K562 (cell line): ENCODE measurements around the gene ENO3. TPM values are rescaled to one million over a fixed set of nuclear protein-coding genes. Genes with fewer than 3 reads are reported as not detected.
A peak's percentile ranks its signal among the peaks of the same experiment; 100 is the strongest.

ENCODE experiments used
- ATAC-seq: fragments of 200-7000 bp; cut with Tn5 transposase; 3 replicates; pipeline ENCODE4 v1.9.1; 2020; ENCODE audit warnings: moderate library complexity
- BruUV-seq: library from RNA; stranded (reverse); fragments of 400-500 nt; replicated peaks from 2 replicates; lab custom pipeline; 2021; lab: Mats Ljungman, UMichigan
- CTCF ChIA-PET: fragments of 300-600 bp; formaldehyde crosslinking; extraction: SDS; loops from one replicate; lab custom pipeline; 2021; ENCODE audit warnings: low intra/inter-chr PET ratio; lab: Yijun Ruan, JAX
- POLR2A ChIA-PET: fragments of 300-600, 350-650 bp; sonication (Branson Sonifier 250); formaldehyde crosslinking; extraction: SDS; loops from one replicate; lab custom pipeline; 2021; ENCODE audit warnings: antibody characterized with exemption, inconsistent platforms; lab: Yijun Ruan, JAX
- DNase-seq, 4 experiments: peaks; one replicate each; pipeline versions ENCODE4 v3.0.0 to v3.0.0-alpha.2; 2011 to 2018; ENCODE audit warnings: low spot score in 3 of 4, mixed read lengths in 3 of 4; ENCODE audit errors: extremely low read depth in 1 of 4
- FAIRE-seq: peaks from 2 replicates; lab custom pipeline; 2011; peaks lifted over from hg19 to GRCh38; lab: Jason Lieb, UNC
- H2AFZ ChIP-seq: 2 replicates; pipeline ENCODE4 v1.6.0; 2011; ENCODE audit warnings: low read depth, low read length, control low read depth, inconsistent platforms
- H3K27ac ChIP-seq: fragments of 200-600 bp; 3 replicates; pipeline ENCODE4 v1.8.0; 2011; ENCODE audit warnings: low read depth, mild to moderate bottlenecking, control low read depth, inconsistent platforms, low read length, moderate library complexity, mixed read lengths; ENCODE audit errors: extremely low read depth
- H3K27me3 ChIP-seq, 2 experiments: fragments of 300-600 bp in 1 of 2; 2 replicates in 1 of 2; 3 replicates in 1 of 2; pipeline versions ENCODE4 v1.6.0 to v1.8.0; 2011; ENCODE audit warnings: inconsistent platforms in 2 of 2, low read length in 2 of 2, mild to moderate bottlenecking in 1 of 2, mixed read lengths in 1 of 2, moderate library complexity in 1 of 2; ENCODE audit not compliant: control insufficient read depth in 2 of 2, insufficient read depth in 2 of 2
- H3K36me3 ChIP-seq: fragments of 300-600 bp; 3 replicates; pipeline ENCODE4 v1.8.0; 2011; ENCODE audit warnings: mild to moderate bottlenecking, low read length, inconsistent platforms; ENCODE audit not compliant: control insufficient read depth, insufficient read depth
- H3K4me1 ChIP-seq, 2 experiments: fragments of 200-600 bp in 1 of 2; replicated peaks in 1 of 2; 2 replicates in 1 of 2; 3 replicates in 1 of 2; pipeline versions ENCODE4 v1.5.1 to v1.8.0; 2011; ENCODE audit warnings: inconsistent platforms in 2 of 2, low read length in 2 of 2, mild to moderate bottlenecking in 1 of 2, mixed read lengths in 1 of 2, moderate library complexity in 1 of 2; ENCODE audit not compliant: control insufficient read depth in 2 of 2, insufficient read depth in 2 of 2
- H3K4me2 ChIP-seq: 2 replicates; pipeline ENCODE4 v1.6.1; 2011; ENCODE audit warnings: low read length, control low read depth, inconsistent platforms, mixed read lengths; ENCODE audit not compliant: insufficient read depth
- H3K4me3 ChIP-seq: fragments of 200-600 bp; sonication (generic), shearing (Covaris generic); 2 replicates; pipeline ENCODE4 v1.5.1; 2016; ENCODE audit warnings: control low read depth, inconsistent platforms
- H3K79me2 ChIP-seq: fragments of 200-600 bp; 3 replicates; pipeline ENCODE4 v1.8.0; 2011; ENCODE audit warnings: low read length, inconsistent platforms; ENCODE audit not compliant: control insufficient read depth, insufficient read depth
- H3K9ac ChIP-seq, 2 experiments: 2 replicates each; pipeline versions ENCODE4 v1.6.0 to v1.6.1; 2011; ENCODE audit warnings: low read depth in 2 of 2, low read length in 2 of 2, control low read depth in 1 of 2, inconsistent platforms in 1 of 2, mild to moderate bottlenecking in 1 of 2, mixed read lengths in 1 of 2; ENCODE audit not compliant: insufficient read depth in 1 of 2
- H3K9me1 ChIP-seq: one replicate; pipeline ENCODE4 v1.6.0; 2011; ENCODE audit warnings: inconsistent platforms, mild to moderate bottlenecking, low read length, moderate library complexity; ENCODE audit not compliant: control insufficient read depth, insufficient read depth
- H3K9me3 ChIP-seq: replicated peaks from 2 replicates; pipeline ENCODE4 v1.5.1; 2011; ENCODE audit warnings: low read depth, low read length, inconsistent platforms; ENCODE audit not compliant: control insufficient read depth, insufficient read depth
- H4K20me1 ChIP-seq: replicated peaks from 2 replicates; pipeline ENCODE4 v1.6.1; 2011; ENCODE audit warnings: low read length, inconsistent platforms, mixed read lengths; ENCODE audit not compliant: control insufficient read depth, insufficient read depth
- ETV1 ChIP-seq: fragments of 450-650 bp; conservative IDR thresholded peaks from 2 replicates; pipeline ENCODE4 v1.6.1; 2016; ENCODE audit warnings: missing genetic modification characterization, control low read depth, low read depth, missing compliant biosample characterization
- FIP1L1 ChIP-seq: fragments of 200-400 bp; formaldehyde crosslinking; IDR thresholded peaks from 2 replicates; pipeline ENCODE4 v1.6.1; 2018; ENCODE audit warnings: mild to moderate bottlenecking, low read depth, low read length; ENCODE audit not compliant: poor library complexity, severe bottlenecking
- FOXK2 ChIP-seq, 2 experiments: fragments of 450-650 bp; IDR thresholded peaks in 1 of 2; conservative IDR thresholded peaks in 1 of 2; 2 replicates each; pipeline ENCODE4 v1.6.1; 2016; ENCODE audit warnings: low read depth in 2 of 2, mild to moderate bottlenecking in 1 of 2
- IFI16 ChIP-seq: fragments of 250-450 bp; sonication (Bioruptor Pico); IDR thresholded peaks from 2 replicates; pipeline ENCODE4 v2.1.2; 2022; ENCODE audit warnings: mild to moderate bottlenecking, inconsistent platforms
- JUND ChIP-seq, 2 experiments: IDR thresholded peaks; 2 replicates in 1 of 2; 3 replicates in 1 of 2; pipeline ENCODE4 v1.6.1; 2011; ENCODE audit warnings: borderline replicate concordance in 2 of 2, low read depth in 2 of 2, low read length in 2 of 2, improper control_type of control experiment in 1 of 2, missing biosample characterization in 1 of 2, missing genetic modification characterization in 1 of 2, missing genetic modification reagents in 1 of 2
- KAT8 ChIP-seq: fragments of 450-650 bp; IDR thresholded peaks from 2 replicates; pipeline ENCODE4 v1.6.1; 2016; ENCODE audit warnings: low read depth, mild to moderate bottlenecking
- MYNN ChIP-seq, 2 experiments: sonication (generic); formaldehyde crosslinking in 1 of 2; IDR thresholded peaks; 2 replicates each; pipeline versions ENCODE4 v1.5.0 to v1.6.1; 2016 to 2020; ENCODE audit warnings: antibody characterized with exemption in 1 of 2, missing genetic modification reagents in 1 of 2
- NR4A1 ChIP-seq, 2 experiments: fragments of 250-450 bp in 1 of 2; fragments of 450-650 bp in 1 of 2; sonication (Bioruptor Pico) in 1 of 2; IDR thresholded peaks; 2 replicates each; pipeline versions ENCODE4 v1.4.0 to v1.6.1; 2016 to 2020; ENCODE audit warnings: mild to moderate bottlenecking in 2 of 2, missing compliant biosample characterization in 1 of 2, missing genetic modification characterization in 1 of 2, moderate library complexity in 1 of 2
- TEAD2 ChIP-seq: fragments of 450-650 bp; IDR thresholded peaks from 2 replicates; pipeline ENCODE4 v1.6.1; 2016; ENCODE audit warnings: missing genetic modification characterization, control low read depth, missing compliant biosample characterization
- YY1 ChIP-seq, 3 experiments: IDR thresholded peaks; 2 replicates each; pipeline ENCODE4 v1.6.1; 2011; ENCODE audit warnings: low read length in 2 of 3, mild to moderate bottlenecking in 2 of 3, moderate library complexity in 2 of 3, borderline replicate concordance in 1 of 3, control low read depth in 1 of 3, low read depth in 1 of 3; ENCODE audit not compliant: insufficient read depth in 3 of 3, insufficient replicate concordance in 2 of 3, control insufficient read depth in 1 of 3, insufficient read length in 1 of 3; ENCODE audit errors: extremely low read depth in 1 of 3
- ZNF280A ChIP-seq: fragments of 450-650 bp; IDR thresholded peaks from 2 replicates; pipeline ENCODE4 v1.6.1; 2018; ENCODE audit warnings: mild to moderate bottlenecking, low read depth; ENCODE audit not compliant: partially characterized antibody
- WGBS: fragments of 100-300 bp; shearing (Covaris generic); methylation state at CpG from one replicate; pipeline ENCODE4 v1.1.6; 2016; ENCODE audit warnings: low coverage, mixed read lengths; ENCODE audit not compliant: insufficient coverage; ENCODE audit errors: missing lambda C conversion rate; 5-methylcytosine and 5-hydroxymethylcytosine counted together
- in situ Hi-C: fragments of 300-500 bp; cut with MboI; formaldehyde crosslinking; loops from 4 replicates; pipeline ENCODE4 v1.15.0; 2018; ENCODE audit warnings: inconsistent platforms, mixed read lengths
- intact Hi-C: fragments of 100-400 bp; cut with micrococcal nuclease; formaldehyde crosslinking; loops from 2 replicates; pipeline ENCODE4 v1.14.2; 2022
- polyA plus RNA-seq, 8 experiments: library from polyadenylated mRNA; depleted of rRNA in 4 of 8; stranded (reverse) in 5 of 8; unstranded in 3 of 8; fragments of >200 nt; fragmentation: Nextera tagmentation in 2 of 8; fragmentation: Illumina TruSeq in 1 of 8; extraction: Ambion mirVana in 2 of 8; extraction: Trizol in 1 of 8; gene quantifications; 2 replicates each; pipeline versions ENCODE4 v1.2.1 to v1.2.3, GENCODE V29; 2011 to 2014; ENCODE audit warnings: inconsistent platforms in 1 of 8, missing spikeins in 1 of 8
- total RNA-seq, 7 experiments: library from RNA; depleted of rRNA in 6 of 7; stranded (reverse); fragments of >200 nt in 6 of 7; fragmentation: Illumina TruSeq in 2 of 7; extraction: Trizol in 2 of 7; gene quantifications; 2 replicates each; pipeline versions ENCODE4 v1.2.1 to v1.2.3, GENCODE V29; 2011 to 2021; ENCODE audit warnings: low replicate concordance in 1 of 7

ENO3 gene
- total and polyA plus RNA-seq, 9 of the 15 experiments (the other 6 are each of a cell fraction or from before 2014, with no cell fraction given), result 5.7 to 17.2 (median 9.9) TPM

GRCh38 chr17:4939546-4939795 is 11.4 kb upstream of the ENO3 start (continued):
- TF ChIP-seq ZNF280A, result no peak

- H3K4me1 ChIP-seq, result peaks cover 18 to 29% of the 10 kb centered on the region in 2 experiments; a peak in 4 of 5 replicates
- H3K79me2 ChIP-seq, result peaks cover 63% of the 10 kb centered on the region
- in situ Hi-C loops, result no loop called here
- H3K27ac ChIP-seq, result peak within 1 kb of the TSS; percentile 90
- FAIRE-seq (peak; percentile 93), ATAC-seq (peak; percentile 90), DNase-seq (peak; percentile 88 to 95 (median 92))
- no peaks in the 10 kb centered on the region for H3K9me3 ChIP-seq
- POLR2A ChIA-PET, result interaction anchor here (0.7 to 1.6 kb wide), 12 partner anchors 10 to 162 kb away, joined by 3 to 20 read pairs (median 3); partner anchors contain the start of genes ENO3, PFN1 and SPAG7
- H3K9me1 ChIP-seq, result no peaks in the 10 kb centered on the region
- peak within 1 kb of the TSS; percentile 96 for H3K4me2 ChIP-seq
- H2AFZ ChIP-seq, result peak within 1 kb of the TSS; percentile 89
- H3K36me3 ChIP-seq, result peaks cover 63% of the 10 kb centered on the region
- peak within 1 kb of the TSS; percentile 95 to 98 for H3K9ac ChIP-seq
- intact Hi-C loops, result no loop called here
- peaks cover 1% of the 10 kb centered on the region; the same call in 1 of the 2 replicates for H4K20me1 ChIP-seq
- no TSS peak for BruUV-seq
- H3K4me3 ChIP-seq, result peak within 1 kb of the TSS; percentile 96
- no peaks in the 10 kb centered on the region for H3K27me3 ChIP-seq
- CTCF ChIA-PET, result no interaction called here
- 1% methylated on average over 33 of the region's 72 CpGs for WGBS
- TF ChIP-seq NR4A1 (CRISPR knock-in tag; IDR thresholded peaks at IDR 0.05) (no peak), NR4A1 (tag; IDR thresholded peaks at IDR 0.05) (0 out of 2 replicates have a peak, but pooled peaks have one; percentile 63), ETV1 (peak; percentile 83), JUND (IDR thresholded peaks at IDR 0.05; ENCODE audit: borderline replicate concordance, low read depth, low read length) (peak; percentile 34; the same call in 1 of the 2 replicates), JUND (tag; IDR thresholded peaks at IDR 0.05; ENCODE audit: borderline replicate concordance, low read depth, low read length) (no peak), FOXK2 (conservative IDR thresholded peaks at IDR 0.05 in 1 of 2, IDR thresholded peaks at IDR 0.05 in 1 of 2; ENCODE audit: low read depth in 2 of 2) (peak in 1 of 2 experiments; percentile 43; a peak in 1 of 4 replicates), IFI16 (CRISPR knock-in tag) (no peak), TEAD2 (tag) (no peak), FIP1L1 (peak; percentile 28), YY1 (IDR thresholded peaks at IDR 0.05; ENCODE audit: borderline replicate concordance in 1 of 3, control insufficient read depth in 1 of 3, extremely low read depth in 1 of 3, insufficient read depth in 3 of 3, insufficient read length in 1 of 3, insufficient replicate concordance in 2 of 3, low read depth in 1 of 3, low read length in 2 of 3) (peak; percentile 27 to 87 (median 81)), MYNN (IDR thresholded peaks at IDR 0.05) (no peak), MYNN (CRISPR knock-in tag; IDR thresholded peaks at IDR 0.05) (no peak), KAT8 (no peak)
These were observed 10.9 kb upstream of the ENO3 start, which contains the start of the genes RNF167 and SLC25A11 for GRCh38 chr17:4939796-4940554. TSS of gene RNF167 (plus strand) at chr17:4940268. CDS start at chr17:4940910, 642 bp downstream. TSS of gene SLC25A11 (minus strand) at chr17:4940046. CDS start at chr17:4939910, 136 bp downstream.
